H9 (cell line): ENCODE data around the gene TOM1L2. TPM values are rescaled to one million over a fixed set of nuclear protein-coding genes. Genes with fewer than 3 reads are reported as not detected.

Source experiments
- DNase-seq: peaks from one replicate; pipeline ENCODE4 v3.0.0-alpha.2; 2017
- H2AFZ ChIP-seq: one replicate; pipeline ENCODE4 v1.6.1; 2013; ENCODE audit warnings: mild to moderate bottlenecking, low read length, control low read depth, moderate library complexity
- H2AK5ac ChIP-seq: 2 replicates; pipeline ENCODE4 v1.6.1; 2013; ENCODE audit warnings: low read length, control low read depth, mixed read lengths; ENCODE audit not compliant: insufficient read length
- H2BK120ac ChIP-seq: one replicate; pipeline ENCODE4 v1.6.1; 2013; ENCODE audit warnings: low read depth, mild to moderate bottlenecking, low read length, control low read depth, inconsistent platforms; ENCODE audit not compliant: poor library complexity, severe bottlenecking
- H2BK12ac ChIP-seq: 2 replicates; pipeline ENCODE4 v1.6.1; 2013; ENCODE audit warnings: low read length, control low read depth, mixed read lengths, low read depth; ENCODE audit not compliant: insufficient read length
- H2BK15ac ChIP-seq: 2 replicates; pipeline ENCODE4 v1.6.1; 2013; ENCODE audit warnings: low read depth, low read length, control low read depth
- H2BK20ac ChIP-seq: one replicate; pipeline ENCODE4 v1.6.1; 2013; ENCODE audit warnings: low read depth, mild to moderate bottlenecking, low read length, control low read depth, inconsistent platforms; ENCODE audit not compliant: poor library complexity, severe bottlenecking
- H2BK5ac ChIP-seq: 2 replicates; pipeline ENCODE4 v1.6.1; 2013; ENCODE audit warnings: low read length, control low read depth, mixed read lengths; ENCODE audit not compliant: insufficient read length
- H3K14ac ChIP-seq: 2 replicates; pipeline ENCODE4 v1.6.1; 2013; ENCODE audit warnings: low read length, control low read depth; ENCODE audit not compliant: insufficient read depth
- H3K18ac ChIP-seq: 2 replicates; pipeline ENCODE4 v1.6.1; 2013; ENCODE audit warnings: low read depth, mild to moderate bottlenecking, mixed read lengths, low read length, control low read depth; ENCODE audit not compliant: insufficient read length
- H3K23ac ChIP-seq: 2 replicates; pipeline ENCODE4 v1.6.1; 2013; ENCODE audit warnings: low read length, control low read depth, mixed read lengths, low read depth; ENCODE audit not compliant: insufficient read length
- H3K23me2 ChIP-seq: 2 replicates; pipeline ENCODE4 v1.6.1; 2013; ENCODE audit warnings: low read depth, mild to moderate bottlenecking, mixed read lengths, low read length, control low read depth; ENCODE audit not compliant: insufficient read length, poor library complexity, severe bottlenecking
- H3K27ac ChIP-seq: 2 replicates; pipeline ENCODE4 v1.5.1; 2013; ENCODE audit warnings: low read length, control low read depth, mixed read lengths, low read depth; ENCODE audit not compliant: insufficient read length
- H3K27me3 ChIP-seq: 2 replicates; pipeline ENCODE4 v1.6.1; 2013; ENCODE audit warnings: low read length, control low read depth, inconsistent platforms; ENCODE audit not compliant: insufficient read depth
- H3K4ac ChIP-seq: 2 replicates; pipeline ENCODE4 v1.6.1; 2013; ENCODE audit warnings: low read depth, mild to moderate bottlenecking, control low read depth, inconsistent platforms, low read length, moderate library complexity
- H3K4me1 ChIP-seq: 2 replicates; pipeline ENCODE4 v1.6.1; 2013; ENCODE audit warnings: low read length, control low read depth, inconsistent platforms; ENCODE audit not compliant: insufficient read depth
- H3K4me2 ChIP-seq: 2 replicates; pipeline ENCODE4 v1.6.1; 2013; ENCODE audit warnings: low read length, control low read depth, mixed read lengths; ENCODE audit not compliant: insufficient read length, insufficient read depth
- H3K56ac ChIP-seq: 2 replicates; pipeline ENCODE4 v1.6.1; 2013; ENCODE audit warnings: low read depth, mild to moderate bottlenecking, mixed read lengths, low read length, control low read depth; ENCODE audit not compliant: insufficient read length
- H3K79me1 ChIP-seq: 2 replicates; pipeline ENCODE4 v1.6.1; 2013; ENCODE audit warnings: low read depth, mild to moderate bottlenecking, moderate library complexity, low read length, control low read depth, inconsistent platforms; ENCODE audit not compliant: insufficient read depth, poor library complexity, severe bottlenecking
- H3K79me2 ChIP-seq: 2 replicates; pipeline ENCODE4 v1.6.1; 2013; ENCODE audit warnings: low read length, control low read depth, inconsistent platforms; ENCODE audit not compliant: insufficient read depth
- H3K9ac ChIP-seq: 2 replicates; pipeline ENCODE4 v1.6.1; 2013; ENCODE audit warnings: low read length, control low read depth, mixed read lengths; ENCODE audit not compliant: insufficient read length; ENCODE audit errors: extremely low read depth
- H3K9me3 ChIP-seq: one replicate; pipeline ENCODE4 v1.6.1; 2013; ENCODE audit warnings: low read depth, low read length, inconsistent platforms; ENCODE audit not compliant: control insufficient read depth
- H3T11ph ChIP-seq: one replicate; pipeline ENCODE4 v1.6.1; 2013; ENCODE audit warnings: mild to moderate bottlenecking, low read length, control low read depth, inconsistent platforms
- H4K20me1 ChIP-seq: one replicate; pipeline ENCODE4 v1.6.1; 2013; ENCODE audit not compliant: control insufficient read depth, insufficient read length, insufficient read depth
- H4K5ac ChIP-seq: 2 replicates; pipeline ENCODE4 v1.6.1; 2013; ENCODE audit warnings: low read depth, mild to moderate bottlenecking, mixed read lengths, low read length, control low read depth; ENCODE audit not compliant: insufficient read length
- H4K8ac ChIP-seq: replicated peaks from 2 replicates; pipeline ENCODE4 v1.6.1; 2013; ENCODE audit warnings: low read length, control low read depth, mixed read lengths, low read depth; ENCODE audit not compliant: insufficient read length
- H4K91ac ChIP-seq: 2 replicates; pipeline ENCODE4 v1.6.1; 2013; ENCODE audit warnings: low read depth, mild to moderate bottlenecking, moderate library complexity, mixed read lengths, low read length, control low read depth; ENCODE audit not compliant: insufficient read length
- H3K27ac Mint-ChIP-seq, 3 experiments: 2 replicates in 2 of 3; 3 replicates in 1 of 3; pipeline ENCODE4 v1.8.0; 2020 to 2021; ENCODE audit warnings: mixed read lengths in 3 of 3, mild to moderate bottlenecking in 1 of 3, moderate library complexity in 1 of 3
- H3K27me3 Mint-ChIP-seq: 2 replicates; pipeline ENCODE4 v1.8.0; 2021; ENCODE audit warnings: low read depth, mild to moderate bottlenecking, moderate library complexity, mixed read lengths
- H3K36me3 Mint-ChIP-seq, 3 experiments: 2 replicates in 2 of 3; 3 replicates in 1 of 3; pipeline ENCODE4 v1.8.0; 2020 to 2021; ENCODE audit warnings: low read depth in 3 of 3, mixed read lengths in 3 of 3; ENCODE audit not compliant: insufficient read depth in 1 of 3
- H3K4me1 Mint-ChIP-seq, 2 experiments: 2 replicates each; pipeline ENCODE4 v1.8.0; 2020; ENCODE audit warnings: mixed read lengths in 2 of 2
- H3K4me3 Mint-ChIP-seq, 2 experiments: 2 replicates in 1 of 2; 3 replicates in 1 of 2; pipeline ENCODE4 v1.8.0; 2020 to 2021; ENCODE audit warnings: mild to moderate bottlenecking in 2 of 2, mixed read lengths in 2 of 2, moderate library complexity in 1 of 2
- H3K9me3 Mint-ChIP-seq, 2 experiments: 2 replicates in 1 of 2; 3 replicates in 1 of 2; pipeline ENCODE4 v1.8.0; 2020; ENCODE audit warnings: mild to moderate bottlenecking in 2 of 2, mixed read lengths in 2 of 2, moderate library complexity in 1 of 2
- whole genome bisulfite sequencing: extraction: QIAGEN DNeasy Blood & Tissue Kit; methylation state at CpG from one replicate; pipeline ENCODE4 v1.1.7; 2013; ENCODE audit warnings: missing lambda C conversion rate, low lambda C conversion rate, mixed read lengths; ENCODE audit not compliant: insufficient read length; ENCODE audit errors: extremely low coverage; 5-methylcytosine and 5-hydroxymethylcytosine counted together
- total RNA-seq: library from RNA; stranded (reverse); gene quantifications from 2 replicates; pipeline ENCODE4 v1.2.1, GENCODE V29; 2021
- TF ChIP-seq, protein P1 (sequence below): fragments of 200-600 bp; sonication (generic); conservative IDR thresholded peaks from 3 replicates; pipeline ENCODE4 v1.8.0; 2021; ENCODE audit warnings: antibody characterized with exemption, mild to moderate bottlenecking

Gene TOM1L2
- total RNA-seq, 1 experiment from 2014 or later = 4.6 TPM

DNA sequence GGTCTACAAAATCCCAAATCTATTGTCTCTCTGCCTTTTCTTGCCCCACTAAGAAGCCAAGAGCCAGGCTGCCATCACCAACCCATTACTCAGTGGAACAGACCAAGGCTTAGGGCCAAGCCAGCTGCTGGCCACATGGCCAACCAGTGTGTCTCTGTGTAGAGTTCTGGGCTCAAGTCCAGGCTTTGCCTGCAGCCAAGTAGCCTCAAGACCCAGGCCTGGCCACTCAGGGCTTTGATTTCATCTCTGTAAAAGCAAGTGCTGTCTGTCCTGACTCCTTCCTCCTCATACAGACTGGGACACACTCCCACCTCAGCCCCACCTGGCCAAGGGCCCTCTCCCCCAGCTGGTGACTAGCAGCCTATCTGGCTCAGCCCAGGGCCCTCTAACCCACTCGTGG is 150.0 kb downstream of the TOM1L2 start:
- H3K9ac ChIP-seq = no peak overlapping the region

More for the DNA sequence above, 150.0 kb downstream of the TOM1L2 start:
- no peak overlapping the region for H4K5ac ChIP-seq
- H3K27ac ChIP-seq = no peak overlapping the region
- Mint-ChIP-seq H3K27me3 (no peaks in the 10 kb centered on the region), H3K4me1 (peaks cover 49 to 80% of the 10 kb centered on the region in 2 experiments), H3K36me3 (peaks cover 22 to 46% (median 41%) of the 10 kb centered on the region in 3 experiments), H3K9me3 (no peaks in the 10 kb centered on the region), H3K27ac (no peak overlapping the region), H3K4me3 (no peak overlapping the region)
- H2BK5ac ChIP-seq = no peak overlapping the region
- H4K91ac ChIP-seq = no peak overlapping the region
- no peak overlapping the region for H3K4me2 ChIP-seq
- peaks cover 2% of the 10 kb centered on the region for H4K20me1 ChIP-seq
- no peak overlapping the region for H3K18ac ChIP-seq
- H3K4me1 ChIP-seq = peaks cover 11% of the 10 kb centered on the region
- H3K79me1 ChIP-seq = peaks cover 13% of the 10 kb centered on the region
- peaks cover 9% of the 10 kb centered on the region for H3K23me2 ChIP-seq
- H3K79me2 ChIP-seq = peaks cover 6% of the 10 kb centered on the region; the same call in 1 of the 2 replicates
- no peaks in the 10 kb centered on the region for H3K27me3 ChIP-seq
- no peak overlapping the region for H3K14ac ChIP-seq
- no peak overlapping the region for H2AFZ ChIP-seq
- H2AK5ac ChIP-seq = no peak overlapping the region
- no peak overlapping the region for H3K23ac ChIP-seq
- no peak overlapping the region for H2BK15ac ChIP-seq
- H2BK120ac ChIP-seq = no peak overlapping the region
- H3K56ac ChIP-seq = no peak overlapping the region
- H3T11ph ChIP-seq = no peak overlapping the region
- DNase-seq = no peak
- H2BK20ac ChIP-seq = no peak overlapping the region
- no peaks in the 10 kb centered on the region for H3K9me3 ChIP-seq
- no peak overlapping the region for H4K8ac ChIP-seq
- TF ChIP-seq, protein P1, sequence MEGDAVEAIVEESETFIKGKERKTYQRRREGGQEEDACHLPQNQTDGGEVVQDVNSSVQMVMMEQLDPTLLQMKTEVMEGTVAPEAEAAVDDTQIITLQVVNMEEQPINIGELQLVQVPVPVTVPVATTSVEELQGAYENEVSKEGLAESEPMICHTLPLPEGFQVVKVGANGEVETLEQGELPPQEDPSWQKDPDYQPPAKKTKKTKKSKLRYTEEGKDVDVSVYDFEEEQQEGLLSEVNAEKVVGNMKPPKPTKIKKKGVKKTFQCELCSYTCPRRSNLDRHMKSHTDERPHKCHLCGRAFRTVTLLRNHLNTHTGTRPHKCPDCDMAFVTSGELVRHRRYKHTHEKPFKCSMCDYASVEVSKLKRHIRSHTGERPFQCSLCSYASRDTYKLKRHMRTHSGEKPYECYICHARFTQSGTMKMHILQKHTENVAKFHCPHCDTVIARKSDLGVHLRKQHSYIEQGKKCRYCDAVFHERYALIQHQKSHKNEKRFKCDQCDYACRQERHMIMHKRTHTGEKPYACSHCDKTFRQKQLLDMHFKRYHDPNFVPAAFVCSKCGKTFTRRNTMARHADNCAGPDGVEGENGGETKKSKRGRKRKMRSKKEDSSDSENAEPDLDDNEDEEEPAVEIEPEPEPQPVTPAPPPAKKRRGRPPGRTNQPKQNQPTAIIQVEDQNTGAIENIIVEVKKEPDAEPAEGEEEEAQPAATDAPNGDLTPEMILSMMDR = no peak
- WGBS = no CpG with 5 or more reads among the region's 1 CpG
- no peak overlapping the region for H3K4ac ChIP-seq
- H2BK12ac ChIP-seq = no peak overlapping the region
